HG03097 (cell line): Measurements from ENCODE around the gene EFCAB8.

Source experiments
- ATAC-seq: cut with Tn5 transposase; IDR thresholded peaks from one replicate; pipeline ENCODE4 v1.9.1; 2021; ENCODE audit not compliant: unreplicated experiment, low FRiP score

The EFCAB8 gene

GRCh38 chr20:33004141-33004751 lies 145.5 kb downstream of the EFCAB8 start, which contains the start of gene SUN5:
Gene SUN5, minus strand, starts transcription at chr20:33004433. Its CDS starts 93 bp downstream, at chr20:33004340.
- no peak for ATAC-seq

GRCh38 chr20:33005132-33005566 lies 146.4 kb downstream of the EFCAB8 start:
- ATAC-seq, result no peak

GRCh38 chr20:33005908-33006775 lies 147.4 kb downstream of the EFCAB8 start:
- ATAC-seq, result no peak

- no peak for ATAC-seq
These were observed 148.2 kb downstream of the EFCAB8 start for GRCh38 chr20:33006776-33007375.

GRCh38 chr20:33007376-33008335 lies 148.9 kb downstream of the EFCAB8 start, which contains the start of gene BPIFB2:
Gene BPIFB2, plus strand, starts transcription at chr20:33007704. Its CDS starts 871 bp downstream, at chr20:33008575.
- ATAC-seq, result no peak

- no peak for ATAC-seq
These were observed 149.9 kb downstream of the EFCAB8 start for GRCh38 chr20:33008336-33009213.

- ATAC-seq, result no peak
These were observed 150.8 kb downstream of the EFCAB8 start for GRCh38 chr20:33009214-33010132.

GRCh38 chr20:33010133-33010504 lies 151.4 kb downstream of the EFCAB8 start:
- no peak for ATAC-seq

GRCh38 chr20:33010674-33011449 lies 152.1 kb downstream of the EFCAB8 start:
- no peak for ATAC-seq
